Measurements from ENCODE around the gene FAM168A.

FAM168A gene, protein sequence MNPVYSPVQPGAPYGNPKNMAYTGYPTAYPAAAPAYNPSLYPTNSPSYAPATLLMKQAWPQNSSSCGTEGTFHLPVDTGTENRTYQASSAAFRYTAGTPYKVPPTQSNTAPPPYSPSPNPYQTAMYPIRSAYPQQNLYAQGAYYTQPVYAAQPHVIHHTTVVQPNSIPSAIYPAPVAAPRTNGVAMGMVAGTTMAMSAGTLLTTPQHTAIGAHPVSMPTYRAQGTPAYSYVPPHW

DNA sequence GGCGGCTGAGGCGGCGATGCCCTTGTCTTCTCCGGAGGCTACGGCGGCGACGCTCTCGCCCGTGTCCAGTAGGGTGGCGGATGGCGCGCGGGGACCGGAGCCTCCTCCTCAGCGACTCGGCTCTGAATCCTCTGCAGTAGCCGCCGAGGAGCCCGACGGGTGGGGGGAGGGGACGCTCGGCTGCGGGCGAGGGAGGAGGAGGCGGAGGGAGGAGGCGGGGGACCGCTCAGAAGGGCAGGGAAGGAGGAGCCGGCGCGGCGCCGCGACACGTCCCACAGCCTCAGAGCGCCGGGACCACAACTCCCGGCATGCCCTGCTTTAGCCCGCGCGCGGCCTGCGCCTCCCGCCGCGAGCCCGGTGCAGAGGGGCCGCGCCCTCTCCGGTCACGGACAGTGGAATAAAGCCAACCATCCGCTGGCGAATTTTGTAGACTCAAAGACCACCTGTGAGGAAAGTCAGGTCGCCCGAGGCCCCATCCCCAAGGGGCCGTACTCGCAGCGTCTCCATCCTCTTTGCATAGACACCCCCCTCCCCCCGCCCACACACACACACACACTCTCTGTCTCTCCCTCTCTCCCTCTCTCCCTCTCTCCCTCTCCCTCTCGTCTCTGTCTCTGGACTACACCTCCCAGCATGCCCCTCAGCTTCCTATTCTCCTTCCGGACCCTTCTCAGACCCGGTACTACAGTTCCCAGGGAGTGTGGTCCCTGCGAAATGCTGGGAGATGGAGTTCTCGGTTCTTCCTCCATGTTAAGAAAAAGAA, at the start of gene FAM168A:
Gene FAM168A, minus strand, starts transcription at position 157 of the 763 bp plus-strand sequence. CDS start 129,638 bp downstream, outside the sequence.
- peak; percentile 92 for DNase-seq

DNA sequence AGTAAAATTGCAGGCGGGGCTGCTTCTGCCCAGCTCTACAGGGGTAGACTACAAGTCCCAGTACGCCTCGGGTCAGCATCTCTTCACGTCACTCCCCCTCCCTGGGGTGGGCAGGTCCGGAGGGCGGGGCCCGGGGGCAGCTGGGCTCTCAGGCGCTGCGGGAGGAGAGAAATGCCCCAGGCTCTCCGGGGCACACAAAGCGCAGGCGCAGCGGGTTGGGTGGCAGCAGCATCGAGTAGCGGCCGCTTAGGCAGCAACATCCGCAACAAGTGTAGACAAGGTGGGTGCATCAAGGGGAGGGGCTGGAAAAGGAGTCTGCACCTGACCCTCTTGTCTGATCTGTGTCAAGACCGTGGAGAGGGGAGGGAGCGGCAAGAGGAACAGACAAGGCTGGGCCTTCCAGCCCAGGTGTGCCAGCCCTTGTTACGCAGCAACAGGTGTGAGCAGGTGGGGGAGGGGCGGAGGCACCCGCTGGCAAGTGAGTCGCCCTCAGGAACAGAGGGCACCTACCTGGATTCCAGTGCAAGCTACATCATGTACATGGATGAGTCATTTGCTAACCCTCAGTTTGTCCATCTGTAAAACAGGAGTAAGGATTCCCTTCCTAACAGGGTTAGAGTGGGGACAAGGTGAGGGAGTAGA, 49.7 kb upstream of the FAM168A start:
- DNase-seq = peak; percentile 94

DNA sequence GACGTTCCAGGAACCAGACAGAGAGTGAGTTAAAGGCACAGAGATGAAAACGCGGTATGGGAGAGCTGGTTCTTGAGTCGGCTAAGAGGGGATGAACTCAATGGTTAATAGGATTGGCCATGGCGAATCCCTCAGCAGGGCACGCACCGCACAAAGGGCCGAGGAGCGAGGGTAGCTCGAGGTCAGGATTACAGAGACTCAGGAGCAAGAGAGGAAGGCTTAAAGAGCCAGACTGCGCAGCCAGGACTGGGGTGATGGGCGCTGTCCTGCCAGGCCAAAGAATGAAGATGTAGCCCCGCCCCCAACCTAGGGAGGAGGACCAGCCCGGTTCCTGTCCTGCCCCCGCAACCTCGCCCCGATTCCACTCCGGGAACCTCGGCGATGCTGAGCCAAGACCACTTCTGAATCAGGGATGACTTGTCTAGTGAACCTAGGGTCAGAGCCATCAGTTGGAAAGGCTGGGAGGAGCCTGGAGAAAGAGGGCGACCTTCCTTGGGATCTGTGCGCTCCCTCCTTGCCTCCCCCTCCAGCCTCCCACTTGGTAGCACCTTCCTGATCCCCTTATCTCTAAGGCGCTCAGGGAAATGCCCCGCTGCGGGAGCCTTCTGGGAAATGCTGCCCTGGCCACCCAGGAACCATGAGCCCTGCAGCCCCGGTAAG, 48.2 kb upstream of the FAM168A start, which contains the start of gene PLEKHB1:
Gene PLEKHB1, plus strand, starts transcription at position 610 of the 660 bp plus-strand sequence. Its CDS starts 28 bp downstream, at position 638.
- no peak for DNase-seq

DNA sequence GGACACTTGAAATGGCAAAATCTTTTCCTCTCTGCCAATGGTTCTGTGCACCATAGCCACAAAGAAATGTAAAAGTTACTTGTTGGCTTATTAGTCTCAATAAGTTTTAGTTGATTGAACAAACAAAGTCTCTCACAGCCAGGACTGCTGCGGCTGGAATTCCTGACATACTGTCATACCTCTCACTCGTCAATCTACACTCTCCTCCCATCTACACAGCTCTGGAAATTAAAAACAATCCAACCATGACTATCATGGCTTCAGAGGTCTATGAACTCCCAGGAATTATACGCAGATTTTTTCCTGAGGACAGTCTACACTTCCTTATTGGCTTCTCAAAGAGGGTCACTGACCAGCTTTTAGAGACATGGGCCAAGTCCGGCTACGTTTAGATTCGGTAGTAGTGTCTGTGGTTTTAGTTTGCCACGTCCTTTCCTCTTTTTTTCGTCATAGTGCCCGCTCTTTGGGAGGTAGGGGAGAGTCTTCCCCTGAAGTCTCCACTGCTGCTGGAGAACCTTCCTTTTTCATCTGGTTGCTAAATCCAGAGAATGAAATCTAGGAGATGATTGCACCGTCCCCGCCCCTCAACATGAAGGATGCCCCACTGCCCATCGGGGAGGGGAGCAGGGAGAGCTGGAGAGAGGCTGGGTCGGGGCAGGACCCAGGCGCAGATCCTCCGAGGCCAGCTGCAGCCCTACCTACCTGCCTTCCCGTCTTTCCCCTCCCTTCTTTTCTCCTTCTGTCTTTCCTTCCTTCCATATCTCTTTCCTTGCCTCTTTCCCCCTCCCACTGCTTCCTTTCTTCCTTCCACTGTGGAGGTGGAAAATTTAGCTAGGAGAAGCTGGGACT, 47.4 kb upstream of the FAM168A start:
- no peak for DNase-seq

DNA sequence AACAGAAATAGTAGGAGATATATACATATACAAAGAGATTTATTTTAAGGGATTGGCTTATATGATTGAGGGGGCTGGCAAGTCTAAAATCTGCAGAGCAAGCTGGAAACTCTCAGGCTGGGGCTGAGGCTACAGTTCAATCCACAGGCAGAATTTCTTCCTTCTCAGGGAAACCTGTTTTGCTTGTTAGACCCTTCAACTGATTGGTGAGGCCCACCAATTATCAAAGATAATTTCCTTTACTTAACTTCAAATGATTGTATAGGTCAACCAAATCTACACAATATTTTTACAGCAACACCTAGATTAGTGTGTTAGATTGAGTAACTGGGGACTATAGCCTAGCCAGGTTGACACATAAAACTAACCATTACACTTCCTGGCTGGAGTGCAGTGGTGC, 43.8 kb upstream of the FAM168A start:
- DNase-seq = no peak

DNA sequence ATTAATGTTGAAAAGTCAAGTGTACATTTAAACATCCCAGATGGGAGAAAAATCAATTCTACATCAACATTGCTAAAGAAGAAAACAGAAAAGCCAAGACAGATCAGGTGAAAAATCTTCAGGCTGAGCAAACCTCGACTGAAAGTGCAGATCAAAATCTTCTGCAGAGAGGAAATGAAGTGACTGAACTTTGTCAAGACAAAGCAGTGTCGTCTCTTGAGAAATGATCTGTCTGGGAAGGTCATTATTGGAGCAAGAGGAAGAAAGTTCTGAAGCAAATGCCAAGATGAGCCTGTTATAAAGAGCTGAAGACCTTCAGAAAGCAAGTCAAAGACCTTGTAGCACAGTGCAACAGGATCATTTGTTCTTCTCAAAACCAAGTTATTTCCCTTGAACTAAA, 42.7 kb upstream of the FAM168A start:
- no peak for DNase-seq

DNA sequence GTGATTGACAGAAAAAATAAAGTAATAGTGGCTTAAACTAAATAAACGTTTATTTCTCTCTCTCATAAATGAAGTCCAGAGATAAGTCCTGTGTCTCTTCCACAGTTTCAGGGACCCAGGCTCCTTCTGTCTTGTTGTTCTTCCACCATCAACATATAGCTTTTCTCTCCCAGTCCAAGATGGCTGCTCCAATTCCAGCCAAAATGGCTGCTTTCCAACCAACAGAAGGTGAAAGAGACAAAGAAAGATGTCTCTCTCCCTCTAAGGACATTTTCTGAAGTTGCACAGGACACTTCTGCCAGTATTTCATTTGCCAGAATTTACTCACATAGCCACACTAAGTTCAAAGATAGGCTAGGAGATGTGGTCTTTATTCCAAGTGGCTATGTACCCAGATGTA, 39.1 kb upstream of the FAM168A start:
- no peak for DNase-seq

DNA sequence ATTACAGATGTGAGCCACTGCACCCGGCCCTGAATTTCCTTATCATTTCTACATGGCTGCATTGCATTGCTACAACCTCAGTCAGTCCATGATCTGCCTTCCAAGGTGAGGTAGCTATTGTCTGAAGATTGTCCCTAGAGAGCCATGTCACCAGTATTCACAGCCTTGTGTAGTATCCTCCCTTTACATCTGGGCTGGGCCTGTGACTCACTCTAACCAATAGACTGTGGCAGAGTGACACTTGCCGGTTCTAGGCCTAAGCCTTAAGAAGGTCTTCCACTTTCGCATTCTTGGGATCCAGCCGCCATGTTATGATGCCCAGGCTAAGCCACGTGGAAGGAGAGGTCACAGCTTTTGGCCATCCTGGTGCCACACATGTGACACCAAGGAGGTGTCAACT, 38.3 kb upstream of the FAM168A start:
- no peak for DNase-seq

DNA sequence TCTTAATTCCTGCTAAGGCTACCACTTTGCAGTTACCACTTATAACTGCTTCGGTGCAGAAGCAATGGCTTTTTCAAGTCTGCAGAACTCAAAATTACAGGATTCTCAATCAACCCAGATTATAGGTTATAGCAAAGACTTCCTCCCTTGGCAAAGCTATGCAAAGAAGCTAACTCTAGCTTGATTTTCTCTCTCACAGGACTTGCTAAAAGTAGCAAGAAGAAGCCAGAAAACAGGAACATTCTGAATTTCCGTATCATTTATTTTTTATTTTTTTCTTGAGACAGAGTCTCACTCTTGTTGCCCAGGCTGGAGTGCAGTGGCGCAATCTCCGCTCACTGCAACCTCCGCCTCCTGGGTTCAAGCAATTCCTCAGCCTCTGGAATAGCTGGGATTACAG, 37.8 kb upstream of the FAM168A start:
- DNase-seq = no peak

DNA sequence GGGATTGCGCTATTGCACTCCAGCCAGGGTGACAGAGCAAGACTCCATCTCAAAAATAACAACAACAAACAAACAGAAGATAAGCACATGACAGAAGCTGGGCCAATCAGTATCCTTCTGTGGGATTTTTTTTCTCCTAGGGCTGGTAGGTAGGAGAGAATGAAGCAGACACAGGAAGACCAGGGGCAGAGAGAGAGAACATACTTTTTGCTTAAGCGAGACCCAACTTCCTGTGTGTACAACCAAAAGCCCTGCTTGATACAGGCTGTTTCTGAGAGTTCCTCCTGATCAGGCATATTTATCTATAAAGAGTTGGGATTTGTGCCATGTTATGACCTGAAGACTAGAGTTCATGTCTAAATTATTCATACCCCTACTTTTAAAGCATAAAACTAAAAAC, 36.1 kb upstream of the FAM168A start:
- DNase-seq = no peak

DNA sequence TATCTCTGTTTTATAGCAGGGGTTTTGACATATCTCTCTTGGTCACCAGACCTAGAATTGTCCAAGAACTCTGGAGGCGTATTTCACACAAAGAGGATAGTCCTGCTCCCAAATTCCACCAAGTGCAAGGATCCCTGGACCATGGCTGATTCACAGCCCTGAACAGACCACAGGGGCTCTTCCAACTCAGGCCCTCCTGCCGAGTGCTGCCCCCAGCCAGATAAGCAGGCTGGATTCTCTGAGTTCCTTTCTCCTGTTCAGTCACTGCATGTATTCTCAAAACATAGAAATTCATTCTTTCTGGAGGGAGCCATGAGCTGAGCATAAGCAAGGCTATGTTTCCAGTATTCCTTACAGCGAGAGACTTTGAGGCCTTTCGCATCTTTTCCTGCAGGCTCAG, 35.1 kb upstream of the FAM168A start:
- no peak for DNase-seq

DNA sequence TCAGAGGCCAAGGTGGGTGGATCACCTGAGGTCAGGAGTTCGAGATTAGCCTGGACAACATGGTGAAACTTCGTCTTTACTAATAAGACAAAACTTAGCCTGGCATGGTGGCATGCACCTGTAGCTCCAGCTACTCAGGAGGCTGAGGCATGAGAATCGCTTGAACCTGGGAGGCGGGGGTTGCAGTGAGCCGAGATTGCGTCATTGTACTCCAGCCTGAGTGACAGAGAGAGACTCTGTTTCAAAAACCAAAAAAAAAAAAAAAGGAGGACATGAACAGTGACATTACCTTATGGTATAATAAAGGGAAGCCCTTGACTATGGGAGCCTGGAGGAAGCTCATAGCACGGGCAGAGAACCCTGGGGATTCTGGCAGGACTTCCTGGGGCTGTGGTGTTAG, 32.0 kb upstream of the FAM168A start:
- DNase-seq = no peak

DNA sequence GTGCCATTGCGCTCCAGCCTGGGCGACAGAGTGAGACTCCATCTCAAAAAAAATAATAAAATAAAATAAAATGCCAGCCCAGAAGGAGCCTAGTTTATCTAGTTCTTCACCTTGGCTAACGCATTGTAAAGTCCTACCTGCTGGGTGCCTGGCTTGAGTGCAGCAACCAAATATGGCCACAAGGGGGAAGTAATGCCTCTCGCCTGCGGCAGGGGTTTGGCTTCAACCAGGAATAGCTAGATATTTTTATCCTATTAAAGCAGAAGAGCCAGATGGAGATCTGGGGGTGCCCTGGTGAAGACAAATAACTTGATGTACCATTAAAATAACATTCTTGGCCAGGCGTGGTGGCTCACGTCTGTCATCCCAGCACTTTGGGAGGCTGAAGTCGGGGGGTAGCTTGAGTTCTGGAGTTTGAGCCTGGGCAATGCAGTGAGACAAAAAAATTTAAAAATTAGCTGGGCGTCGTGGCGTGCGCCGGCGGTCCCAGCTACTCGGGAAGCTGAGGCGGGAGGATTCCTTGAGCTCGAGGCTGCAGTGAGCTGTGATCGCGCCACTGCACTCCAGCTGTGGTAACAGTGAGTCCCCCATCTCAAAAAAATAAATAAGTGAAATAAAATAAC, 27.9 kb upstream of the FAM168A start:
- peak; percentile 68 for DNase-seq

DNA sequence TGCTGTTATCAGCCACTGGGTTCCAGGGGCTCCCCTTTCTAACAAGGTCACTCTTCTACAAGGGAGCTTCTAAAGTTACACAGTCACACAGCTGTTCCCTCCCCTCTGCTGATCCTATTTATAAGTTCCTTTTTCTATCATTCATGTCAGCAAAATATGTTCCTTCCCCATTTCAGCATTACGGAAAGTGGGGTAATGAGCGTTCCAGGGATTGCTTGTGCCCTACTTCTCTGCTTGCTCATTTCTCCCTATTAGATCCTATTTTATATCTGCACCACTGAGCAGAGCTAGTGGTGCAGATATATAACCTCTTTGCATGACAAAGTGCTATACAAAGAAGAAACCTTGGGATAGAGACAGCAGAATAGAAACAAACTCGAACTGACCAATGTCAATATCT, 25.8 kb upstream of the FAM168A start:
- DNase-seq = no peak

DNA sequence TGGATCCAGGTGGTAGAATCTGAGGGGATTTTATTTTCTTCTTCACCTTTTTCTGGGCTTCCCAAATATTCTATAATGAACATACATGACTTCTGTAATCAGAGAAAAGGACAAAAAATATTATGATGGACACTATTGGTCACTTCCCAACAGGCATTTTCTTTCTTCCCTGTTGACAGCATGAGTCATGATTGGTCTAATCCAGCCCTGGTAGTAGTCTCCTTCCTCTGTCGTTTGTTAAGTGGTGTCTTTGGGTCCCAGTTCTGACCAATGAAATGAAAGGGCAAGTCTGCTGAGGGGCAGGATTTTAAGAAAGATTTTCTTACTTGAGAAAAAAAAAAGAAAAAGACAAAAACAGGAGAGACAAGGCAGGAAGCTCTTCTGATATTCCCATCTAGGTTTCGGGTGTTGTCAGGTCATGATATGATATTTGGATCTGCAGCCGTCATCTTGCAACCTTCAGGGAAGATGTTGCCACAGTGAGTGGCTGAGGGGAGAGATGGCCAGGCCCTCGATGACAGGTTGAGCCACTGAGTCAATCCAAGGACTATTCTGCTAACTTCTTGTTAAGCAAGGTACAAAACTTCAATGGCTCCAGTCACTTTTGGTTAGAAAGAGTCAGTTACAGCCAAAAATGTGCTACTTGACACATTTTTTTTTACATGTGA, 25.1 kb upstream of the FAM168A start:
- no peak for DNase-seq

DNA sequence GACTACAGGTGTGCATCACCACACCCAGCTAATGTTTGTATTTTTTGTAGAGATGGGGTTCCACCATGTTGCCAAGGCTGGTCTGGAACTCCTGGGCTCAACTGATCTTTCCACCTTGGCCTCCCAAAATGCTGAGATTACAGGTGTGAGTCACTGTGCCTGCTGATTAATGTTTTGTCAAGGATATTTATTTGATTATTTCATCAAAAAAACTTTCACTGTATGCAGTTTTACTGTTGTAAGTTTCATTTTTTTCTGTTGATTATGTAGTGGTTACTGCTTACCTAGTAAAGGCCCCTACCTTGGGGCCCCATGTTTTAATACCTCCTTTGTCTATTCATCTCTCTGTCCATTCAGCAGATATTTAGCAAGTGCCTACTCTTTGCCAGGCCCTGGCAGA, 16.7 kb upstream of the FAM168A start:
- no peak for DNase-seq

DNA sequence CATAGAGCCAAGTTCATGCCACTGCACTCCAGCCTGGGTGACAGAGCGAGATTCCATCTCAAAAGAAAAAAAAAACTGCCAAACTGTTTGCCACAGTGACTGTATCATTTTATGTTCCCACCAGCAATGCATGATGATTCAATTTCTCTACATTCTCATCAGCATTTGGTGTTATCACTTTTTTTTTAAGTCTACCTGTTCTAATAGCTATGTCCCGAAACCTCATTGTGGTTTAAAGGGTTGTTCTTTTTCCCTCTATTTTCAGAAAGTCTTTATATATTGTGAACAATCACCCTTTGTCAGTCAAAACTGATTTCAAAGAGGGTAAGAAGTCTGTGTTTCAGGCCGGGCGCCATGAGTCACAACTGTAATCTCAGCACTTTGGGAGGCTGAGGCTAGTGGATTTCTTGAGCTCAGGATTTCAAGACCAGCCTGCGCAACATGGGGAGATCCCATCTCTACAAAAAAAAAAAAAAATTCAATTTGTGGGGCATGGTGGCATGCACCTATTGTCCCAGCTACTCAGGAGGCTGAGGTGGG, 14.8 kb upstream of the FAM168A start:
- no peak for DNase-seq

DNA sequence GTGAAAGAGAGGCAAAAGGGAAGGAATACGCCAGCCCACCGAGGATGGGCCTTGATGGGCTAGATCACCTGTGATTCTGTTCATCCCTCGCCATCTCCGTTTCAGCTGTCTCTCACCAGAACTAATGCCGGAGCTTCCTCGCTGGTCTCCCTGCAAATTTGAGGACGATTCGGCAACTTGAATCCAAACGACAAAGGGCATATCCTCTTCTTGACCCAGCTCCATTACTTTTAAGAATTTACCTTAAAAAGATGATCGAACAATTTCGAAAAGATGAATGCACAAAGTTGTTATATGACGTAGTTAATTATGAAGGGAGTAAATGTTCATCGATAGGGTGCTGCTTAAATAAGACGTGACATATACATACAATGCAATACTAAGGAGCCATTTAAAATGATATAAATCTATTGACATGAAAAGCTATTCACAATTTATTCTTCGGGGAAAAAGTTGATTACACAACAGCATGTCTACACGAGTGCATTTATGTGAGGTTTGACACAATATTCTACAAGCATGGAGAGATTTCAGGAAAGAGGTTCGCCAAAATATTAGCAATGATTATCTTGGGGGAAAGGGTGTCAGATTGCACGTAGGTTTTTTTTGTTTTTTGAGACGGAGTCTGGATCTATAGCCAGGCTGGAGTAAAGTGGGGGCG, 937 bp upstream of the FAM168A start:
- DNase-seq = no peak

DNA sequence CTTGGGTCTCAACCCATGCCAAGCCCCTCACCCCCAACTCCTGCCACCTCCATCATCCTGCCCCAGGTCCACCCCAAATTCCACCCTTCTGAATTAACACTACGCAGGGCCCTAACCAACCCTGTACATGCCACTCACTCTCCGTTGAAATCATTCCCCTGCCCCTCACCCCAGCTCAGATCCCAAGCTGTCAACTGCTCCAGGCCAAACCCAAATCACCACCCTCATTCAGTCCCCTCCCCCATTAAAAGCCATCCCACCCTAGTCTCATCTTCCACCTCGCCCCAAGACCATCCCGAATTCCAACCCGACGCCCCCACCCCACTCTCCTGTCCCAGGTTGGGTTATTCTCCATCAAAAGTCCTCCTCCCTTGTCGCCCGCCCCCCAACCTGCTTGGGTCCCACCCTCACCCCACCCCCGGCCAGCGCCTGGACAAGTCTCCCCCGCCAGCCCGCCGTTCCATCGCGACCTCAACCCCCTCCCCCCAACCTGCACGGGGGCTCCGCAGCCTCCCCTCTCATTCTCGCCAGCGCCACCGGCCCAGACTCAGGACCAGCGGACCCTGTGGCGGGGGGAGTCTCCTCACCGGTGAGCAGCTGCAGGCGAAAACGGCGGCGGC, 466 bp downstream of the FAM168A start:
- DNase-seq = peak; percentile 17

DNA sequence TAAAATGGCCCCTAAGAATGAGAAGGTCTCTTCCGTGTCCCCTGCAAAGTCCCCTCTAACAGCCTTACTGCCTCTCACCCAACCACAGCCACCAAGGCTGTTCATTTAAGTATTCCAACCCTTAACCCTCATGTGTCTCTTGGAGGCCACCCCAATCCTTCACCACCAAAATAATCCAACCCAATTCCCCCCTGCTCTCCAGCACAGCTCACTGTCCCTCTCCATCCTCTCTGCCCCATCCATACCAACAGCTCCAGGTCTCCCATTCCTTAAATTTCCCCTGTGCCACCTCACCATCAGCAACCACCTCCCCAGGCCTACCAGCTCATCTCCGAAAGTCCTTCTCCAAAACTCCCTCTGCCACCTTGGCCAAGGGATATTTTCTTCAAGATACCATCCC, 1.4 kb downstream of the FAM168A start:
- no peak for DNase-seq
